IPS DF 4.7 (cell line): Measurements from ENCODE around the gene CUL9.

Experiments used
- DNase-seq: peaks from one replicate; pipeline ENCODE4 v3.0.0-alpha.2; 2013; ENCODE audit warnings: low spot score; ENCODE audit errors: extremely low read depth

Gene CUL9

DNA sequence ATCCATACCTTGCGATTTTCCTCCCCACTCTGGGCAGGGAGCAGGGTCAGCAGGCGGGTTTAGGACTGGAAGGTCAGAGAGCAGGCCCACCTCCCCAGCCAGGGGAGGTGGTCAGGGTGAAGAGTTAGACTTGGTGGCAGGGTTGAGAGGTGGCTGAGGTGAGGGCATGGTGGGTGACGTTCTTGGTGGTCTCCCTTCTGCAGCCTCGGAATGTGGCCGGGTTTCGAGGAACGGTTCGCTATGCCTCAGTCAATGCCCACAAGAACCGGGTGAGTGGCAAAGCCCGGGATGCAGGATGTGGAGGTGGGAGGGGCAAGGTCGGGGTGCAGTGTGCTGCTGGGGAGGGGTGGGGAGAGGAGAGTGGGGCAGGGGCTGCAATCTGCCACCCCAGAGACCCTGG lies 72.8 kb downstream of the CUL9 start:
- DNase-seq, result no peak

DNA sequence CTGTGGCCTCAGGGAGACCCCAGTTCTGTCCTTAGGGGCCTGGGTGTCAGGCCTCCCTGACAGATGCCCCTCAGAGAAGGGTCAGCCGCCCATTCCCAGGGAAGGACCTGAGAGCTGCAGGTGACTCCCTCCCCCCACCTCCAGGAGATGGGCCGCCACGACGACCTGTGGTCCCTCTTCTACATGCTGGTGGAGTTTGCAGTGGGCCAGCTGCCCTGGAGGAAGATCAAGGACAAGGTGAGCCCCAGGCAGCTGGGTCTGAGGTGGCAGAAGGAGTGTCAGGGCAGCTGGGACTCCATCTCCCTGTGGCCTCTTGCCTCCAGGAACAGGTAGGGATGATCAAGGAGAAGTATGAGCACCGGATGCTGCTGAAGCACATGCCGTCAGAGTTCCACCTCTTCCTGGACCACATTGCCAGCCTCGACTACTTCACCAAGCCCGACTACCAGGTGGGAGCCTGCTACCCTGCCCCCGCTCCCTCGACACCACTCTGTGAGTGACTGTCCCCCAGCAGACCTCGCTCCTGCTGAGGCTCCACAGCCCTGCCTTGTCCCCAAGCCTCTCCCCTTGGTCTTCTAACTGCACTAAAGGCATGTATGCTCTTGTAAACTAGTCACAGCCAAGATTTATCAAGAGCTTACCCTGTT lies 73.5 kb downstream of the CUL9 start:
- no peak for DNase-seq

DNA sequence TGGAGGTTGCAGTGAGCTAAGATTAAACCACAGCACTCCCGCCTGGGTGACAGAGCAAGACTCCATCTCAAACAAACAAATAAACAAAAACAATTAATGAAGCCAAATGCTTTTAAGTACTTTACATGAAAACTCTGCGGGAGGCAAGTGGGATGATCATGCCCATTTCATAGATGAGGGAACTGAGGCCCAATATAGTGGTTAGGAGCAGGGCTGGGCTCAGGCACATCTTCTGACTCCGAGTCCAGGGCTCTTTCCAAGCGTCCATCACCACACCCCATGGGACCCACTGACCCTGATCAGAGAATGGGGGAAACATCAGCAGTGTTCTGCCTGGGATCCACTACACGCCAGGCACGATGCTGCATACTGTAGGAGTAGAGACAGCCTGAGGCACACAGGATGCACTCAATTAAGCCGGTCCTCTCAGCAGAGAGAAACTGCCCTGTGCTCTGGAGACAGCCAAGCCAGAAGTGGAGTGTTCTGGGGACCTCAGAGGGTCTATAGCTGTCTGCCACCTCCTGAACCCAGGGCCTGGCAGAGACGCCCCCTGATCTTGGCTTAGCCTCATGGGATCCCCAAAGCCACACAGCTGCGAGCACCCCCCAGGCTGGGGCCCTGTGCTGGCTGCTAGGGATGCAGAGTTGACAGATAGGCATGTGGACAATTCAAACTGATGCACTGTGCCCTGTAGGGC lies 74.8 kb downstream of the CUL9 start:
- DNase-seq, result no peak

DNA sequence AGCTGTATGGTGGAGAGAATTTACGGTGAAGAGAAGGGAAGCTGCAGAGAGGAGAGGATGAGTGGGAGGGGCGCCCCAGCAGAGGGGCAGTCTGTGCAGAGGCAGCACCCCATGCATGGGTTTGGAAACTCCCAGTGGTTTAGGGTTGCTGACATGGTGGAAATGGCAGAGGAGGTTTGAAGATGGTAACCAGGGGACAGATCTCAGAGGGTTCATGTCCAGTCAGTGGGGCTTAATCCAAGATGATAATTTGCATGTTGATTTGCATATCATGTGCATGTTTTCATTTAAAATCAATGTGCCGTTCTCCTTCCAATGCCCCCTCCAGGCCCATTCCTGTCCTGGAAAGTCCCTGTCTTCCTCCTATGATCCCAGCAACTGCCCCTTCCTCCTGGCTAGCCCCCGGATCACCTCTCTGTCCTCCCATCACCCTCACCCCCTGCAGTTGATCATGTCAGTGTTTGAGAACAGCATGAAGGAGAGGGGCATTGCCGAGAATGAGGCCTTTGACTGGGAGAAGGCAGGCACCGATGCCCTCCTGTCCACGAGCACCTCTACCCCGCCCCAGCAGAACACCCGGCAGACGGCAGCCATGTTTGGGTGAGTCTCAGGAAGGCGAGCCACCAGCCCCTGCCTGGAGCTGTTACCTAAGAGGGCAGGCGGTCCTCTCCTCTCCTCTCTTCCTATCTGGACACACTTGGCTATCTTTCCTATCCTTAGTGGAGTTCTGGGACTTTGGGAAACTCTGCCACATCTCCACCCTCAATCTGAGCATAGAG lies 75.6 kb downstream of the CUL9 start:
- no peak for DNase-seq

DNA sequence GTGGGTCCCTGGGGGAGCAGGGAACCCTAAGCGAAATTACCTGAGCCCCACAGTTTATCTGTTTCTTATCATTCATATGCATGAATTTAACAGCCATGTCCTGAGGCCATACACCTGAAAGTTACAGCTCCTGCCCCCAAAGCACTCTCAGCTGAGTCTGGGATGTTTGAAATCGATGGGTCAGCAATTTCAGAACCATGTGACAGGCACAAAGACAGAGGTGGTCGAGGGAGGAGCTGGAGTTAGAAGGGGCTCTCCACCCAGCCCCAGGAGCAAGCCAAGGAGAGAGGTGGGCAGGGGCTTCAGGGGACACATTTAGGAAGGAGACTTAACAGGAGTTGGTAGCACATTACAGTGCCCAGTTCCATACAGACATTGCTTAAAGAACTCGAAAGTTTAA lies 76.2 kb downstream of the CUL9 start:
- no peak for DNase-seq

DNA sequence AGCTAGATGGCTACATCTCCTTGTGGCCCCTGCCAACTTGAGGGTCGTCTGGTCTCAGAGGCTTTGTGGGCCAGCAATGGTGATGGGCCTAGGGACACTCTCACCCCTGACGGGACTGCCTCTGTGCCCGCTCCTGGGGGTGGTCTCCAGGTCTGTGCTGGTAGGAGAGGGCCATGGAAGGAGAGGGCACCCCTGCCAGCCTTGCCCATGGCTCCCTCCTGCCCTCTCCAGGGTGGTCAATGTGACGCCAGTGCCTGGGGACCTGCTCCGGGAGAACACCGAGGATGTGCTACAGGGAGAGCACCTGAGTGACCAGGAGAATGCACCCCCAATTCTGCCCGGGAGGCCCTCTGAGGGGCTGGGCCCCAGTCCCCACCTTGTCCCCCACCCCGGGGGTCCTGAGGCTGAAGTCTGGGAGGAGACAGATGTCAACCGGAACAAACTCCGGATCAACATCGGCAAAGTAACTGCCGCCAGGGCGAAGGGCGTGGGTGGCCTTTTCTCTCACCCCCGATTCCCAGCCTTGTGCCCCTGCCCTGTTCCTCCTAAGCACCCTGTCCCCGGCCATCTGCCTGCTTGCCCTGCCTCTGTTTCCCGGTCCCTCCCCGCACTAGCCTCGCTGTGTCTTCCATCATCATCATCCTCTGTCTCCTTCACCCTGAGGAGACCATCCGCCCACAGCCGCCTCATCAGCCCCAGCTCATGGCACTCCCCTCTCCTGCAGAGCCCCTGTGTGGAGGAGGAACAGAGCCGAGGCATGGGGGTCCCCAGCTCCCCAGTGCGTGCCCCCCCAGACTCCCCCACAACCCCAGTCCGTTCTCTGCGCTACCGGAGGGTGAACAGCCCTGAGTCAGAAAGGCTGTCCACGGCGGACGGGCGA lies 77.1 kb downstream of the CUL9 start:
- DNase-seq, result no peak

DNA sequence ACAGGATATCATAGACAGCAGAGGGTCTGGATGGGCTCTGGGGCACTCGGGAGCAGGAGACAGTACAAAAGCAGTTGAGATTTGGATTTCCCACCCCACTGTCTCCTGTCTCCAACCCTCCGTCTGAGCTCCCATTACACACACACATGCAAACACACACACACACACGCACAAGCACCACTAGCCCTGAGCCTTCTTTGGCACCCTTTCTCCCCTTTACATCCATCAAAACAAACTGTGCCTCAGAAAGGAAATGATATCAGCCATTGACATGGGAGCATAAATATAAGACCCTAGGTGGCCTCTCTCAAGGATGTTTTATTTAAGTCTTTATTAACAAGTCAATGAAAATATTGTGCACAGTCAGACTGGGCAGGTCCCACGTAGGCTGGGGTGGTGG lies 78.8 kb downstream of the CUL9 start:
- no peak for DNase-seq

DNA sequence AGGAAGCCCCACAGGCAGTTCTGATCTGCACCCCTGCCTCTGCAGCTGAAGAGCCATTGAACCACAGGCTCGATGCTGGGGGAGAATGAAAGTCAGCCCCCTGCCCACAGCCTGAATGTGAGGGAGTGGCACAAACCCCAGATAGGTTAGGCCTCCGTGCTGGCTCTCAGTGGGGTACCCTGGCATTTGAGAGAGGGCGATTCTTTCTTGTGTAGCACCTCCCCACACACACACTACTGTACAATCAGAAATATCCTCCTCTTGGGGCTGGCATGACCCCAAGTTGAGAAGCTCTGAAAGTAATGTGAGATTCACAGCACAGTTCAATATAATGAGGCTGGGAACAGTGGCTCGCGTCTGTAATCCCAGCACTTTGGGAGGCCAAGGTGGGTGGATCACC lies 79.2 kb downstream of the CUL9 start:
- no peak for DNase-seq

DNA sequence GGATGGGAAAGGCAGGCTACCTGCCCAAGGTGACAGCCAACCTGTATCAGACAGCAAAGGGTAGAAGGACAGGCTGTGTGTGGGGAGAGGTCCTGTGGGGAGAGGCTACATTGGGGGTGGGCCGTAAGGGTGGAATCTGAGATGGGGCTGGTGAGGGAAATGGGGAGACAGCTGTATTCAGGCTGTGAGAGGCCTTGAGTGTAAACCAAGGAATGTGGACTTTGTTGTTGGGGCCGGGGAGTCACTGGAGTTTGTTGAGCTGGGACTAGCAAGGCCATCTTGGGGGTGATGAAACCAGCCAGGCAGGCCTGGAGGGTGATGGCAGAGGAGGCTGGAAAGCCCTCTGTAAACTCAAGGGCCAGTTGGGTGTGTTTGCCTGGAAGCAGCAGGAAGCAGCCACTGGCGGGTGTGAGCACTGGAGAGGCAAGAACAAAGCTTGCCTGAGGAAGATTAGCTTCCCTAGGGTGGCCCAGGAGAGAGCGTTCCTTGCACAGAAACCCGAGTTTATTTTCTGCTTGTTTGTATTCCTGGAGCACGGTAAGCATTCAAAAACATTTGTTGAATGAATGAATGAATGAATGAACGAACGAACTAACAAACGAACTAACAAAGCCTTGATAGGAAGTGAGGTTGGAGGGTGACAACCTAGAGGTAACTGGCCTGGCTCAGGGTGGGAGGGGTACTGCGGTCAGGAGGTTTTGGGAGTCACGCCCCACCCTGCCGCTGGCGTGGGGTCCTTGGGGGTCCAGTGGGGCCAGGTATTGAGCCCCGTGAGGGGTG lies 80.2 kb downstream of the CUL9 start:
- DNase-seq, result no peak

DNA sequence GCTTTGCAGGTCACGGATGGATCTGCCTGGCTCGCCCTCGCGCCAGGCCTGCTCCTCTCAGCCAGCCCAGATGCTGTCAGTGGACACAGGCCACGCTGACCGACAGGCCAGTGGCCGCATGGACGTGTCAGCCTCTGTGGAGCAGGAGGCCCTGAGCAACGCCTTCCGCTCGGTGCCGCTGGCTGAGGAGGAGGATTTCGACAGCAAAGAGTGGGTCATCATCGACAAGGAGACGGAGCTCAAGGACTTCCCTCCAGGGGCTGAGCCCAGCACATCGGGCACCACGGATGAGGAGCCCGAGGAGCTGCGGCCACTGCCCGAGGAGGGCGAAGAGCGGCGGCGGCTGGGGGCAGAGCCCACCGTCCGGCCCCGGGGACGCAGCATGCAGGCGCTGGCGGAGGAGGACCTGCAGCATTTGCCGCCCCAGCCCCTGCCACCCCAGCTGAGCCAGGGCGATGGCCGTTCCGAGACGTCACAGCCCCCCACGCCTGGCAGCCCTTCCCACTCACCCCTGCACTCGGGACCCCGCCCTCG lies 80.9 kb downstream of the CUL9 start:
- no peak for DNase-seq

DNA sequence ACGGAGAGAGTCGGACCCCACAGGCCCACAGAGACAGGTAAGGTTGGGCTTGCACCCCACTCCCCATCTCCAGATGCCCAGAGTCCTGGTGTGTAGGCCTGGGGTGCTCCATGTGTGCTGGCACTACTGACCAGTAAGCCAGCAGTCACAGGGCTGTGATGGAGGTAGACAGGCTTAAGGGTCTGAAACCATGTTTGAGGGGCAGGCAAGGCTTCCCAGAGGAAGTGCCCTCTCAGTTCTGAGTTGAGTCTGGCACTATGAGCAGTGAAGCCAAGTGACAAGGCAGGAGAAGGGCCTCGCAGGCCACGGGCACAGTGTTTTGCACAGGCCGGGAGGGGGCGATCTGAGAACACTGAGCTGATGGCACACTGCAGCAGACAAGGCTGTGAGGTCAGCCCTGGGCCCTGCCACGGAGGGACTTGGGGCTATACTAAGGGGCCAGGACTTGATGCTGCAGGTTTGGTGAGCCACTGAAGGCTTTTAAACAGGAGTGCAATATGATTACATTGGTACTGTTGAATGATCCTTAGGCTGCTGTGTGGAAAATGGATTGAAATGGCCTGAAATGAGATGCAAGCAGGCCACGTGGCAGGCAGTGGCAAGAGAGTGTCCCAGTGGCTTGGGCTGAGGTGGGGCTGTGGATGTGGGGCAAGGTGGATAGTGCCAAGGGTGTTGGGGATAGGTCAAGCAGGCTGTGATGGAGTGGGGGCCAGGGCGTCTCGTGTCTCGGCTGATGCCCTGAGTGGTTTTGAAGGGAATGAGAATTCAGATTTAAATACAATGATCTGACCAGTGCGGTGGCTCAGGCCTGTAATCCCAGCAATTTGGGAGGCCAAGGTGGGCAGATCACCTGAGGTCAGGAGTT lies 81.5 kb downstream of the CUL9 start:
- peak; percentile 58 for DNase-seq

DNA sequence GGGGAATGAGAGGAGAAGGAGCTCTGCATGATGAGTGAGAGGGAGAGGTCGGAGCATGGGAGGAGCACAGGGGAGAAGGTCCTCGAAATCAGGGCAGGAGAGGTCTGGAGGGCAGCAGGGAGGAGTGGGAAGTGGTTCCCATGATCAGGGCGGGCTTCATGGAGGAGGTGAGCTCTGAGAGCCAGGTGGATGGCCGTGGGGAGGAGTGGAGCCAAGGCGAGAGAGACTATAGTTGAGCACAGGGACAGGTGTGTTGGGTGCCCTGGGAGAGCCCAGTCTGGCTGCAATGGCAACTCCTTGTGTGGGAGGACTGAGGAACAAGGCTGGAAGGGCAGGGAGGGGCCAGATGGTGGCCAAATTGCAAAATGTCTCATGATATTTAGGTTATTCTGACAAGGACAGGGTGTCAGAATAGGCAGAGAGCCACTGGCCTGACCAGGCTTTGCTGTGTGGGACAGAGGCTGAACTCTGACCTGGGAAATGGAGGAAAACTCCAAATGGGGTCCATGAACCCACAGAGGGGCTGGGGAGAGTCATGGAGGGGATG lies 82.7 kb downstream of the CUL9 start:
- DNase-seq, result no peak

DNA sequence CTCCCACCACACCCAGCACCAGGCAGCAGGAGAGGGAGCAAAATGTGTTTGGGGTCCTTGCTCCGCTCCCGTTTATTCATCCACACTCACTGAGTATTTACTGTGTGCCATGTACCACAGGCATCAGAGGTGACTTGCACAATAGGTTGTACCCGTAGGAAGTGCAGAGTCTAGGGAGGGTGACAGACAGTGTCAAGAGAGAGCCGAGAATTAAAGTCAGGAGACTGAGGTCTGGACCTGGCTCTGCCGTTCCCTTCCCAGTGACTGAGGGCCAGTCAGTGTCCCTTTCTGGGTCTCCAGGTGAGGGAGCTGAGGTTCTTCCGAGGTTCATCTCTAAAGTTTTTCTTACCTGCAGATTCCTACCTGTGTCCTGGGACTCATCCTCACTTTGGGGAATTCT lies 83.6 kb downstream of the CUL9 start:
- no peak for DNase-seq

DNA sequence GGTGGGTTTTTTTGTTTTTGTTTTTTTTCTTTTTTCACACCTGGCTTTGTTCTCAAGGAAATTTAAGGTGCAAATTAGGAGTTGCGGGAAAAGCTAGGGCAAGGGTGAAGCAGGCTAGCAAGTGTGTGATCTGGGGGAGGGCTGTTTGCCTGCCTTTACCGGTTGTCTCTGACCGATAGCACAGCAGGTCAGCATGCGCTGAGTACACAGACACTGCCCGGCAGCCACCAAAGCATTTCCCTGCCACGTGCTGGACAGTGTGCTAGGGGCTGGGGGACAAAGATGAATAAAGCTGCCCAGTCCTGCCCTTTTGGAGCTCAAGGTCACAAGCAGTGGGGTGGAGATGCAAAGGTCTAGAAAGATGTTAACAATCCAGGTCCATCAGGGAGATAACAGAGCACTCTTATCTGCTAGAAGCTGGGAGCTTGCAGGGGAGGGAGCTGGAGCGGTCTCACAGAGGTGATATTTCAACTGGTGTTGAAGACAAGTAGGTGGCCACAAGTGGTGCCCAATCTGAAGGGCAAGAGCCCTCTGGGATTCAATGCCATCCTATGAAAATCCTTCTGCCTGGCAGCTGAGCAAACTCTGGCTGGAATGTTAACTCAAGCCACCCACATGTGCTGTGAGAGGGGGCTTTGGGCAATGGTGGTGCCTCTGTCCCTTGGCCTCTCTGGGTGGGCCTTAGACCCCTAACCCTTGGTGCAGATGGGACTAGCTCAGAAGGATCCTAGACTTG lies 85.8 kb downstream of the CUL9 start:
- no peak for DNase-seq

DNA sequence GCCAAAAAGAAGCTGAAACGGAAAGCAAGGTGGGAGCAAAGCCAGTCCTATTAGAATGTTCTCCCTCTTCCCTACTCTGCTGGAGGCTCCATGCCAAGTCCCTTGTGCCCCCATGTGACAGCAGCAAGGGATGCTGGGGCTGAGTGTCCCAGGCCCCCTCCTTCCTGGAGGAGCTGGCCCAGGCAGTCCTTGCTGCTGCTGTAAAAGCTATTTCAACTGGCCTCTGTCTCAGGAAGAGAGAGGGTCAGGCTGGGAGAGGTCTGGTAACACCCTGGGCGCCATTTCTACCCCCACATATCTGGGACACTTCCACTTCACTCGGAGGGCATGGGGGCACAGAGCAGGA lies 86.3 kb downstream of the CUL9 start:
- DNase-seq, result no peak

DNA sequence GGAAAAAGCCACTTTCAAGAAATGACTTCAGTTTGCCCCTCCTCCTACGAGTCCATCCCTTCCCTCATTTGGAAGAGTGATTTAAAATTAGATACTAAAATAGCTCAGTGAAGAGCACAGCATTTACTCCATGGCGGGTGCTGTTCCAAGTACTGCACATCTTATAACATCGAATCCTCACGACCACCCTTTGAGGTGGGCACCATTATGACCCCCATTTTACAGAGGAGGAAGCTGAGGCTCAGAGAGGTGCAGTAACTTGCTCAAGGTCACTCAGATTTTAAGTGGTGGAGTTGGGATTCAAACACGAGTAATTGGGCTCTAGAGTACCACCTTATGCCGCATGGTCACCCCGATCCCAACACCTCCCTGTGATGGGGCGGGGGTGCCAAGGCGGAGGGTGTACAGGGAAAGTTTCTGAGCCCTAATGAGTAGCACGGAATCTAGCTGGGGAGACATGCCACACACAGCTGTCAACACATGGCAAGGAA lies 86.8 kb downstream of the CUL9 start:
- no peak for DNase-seq

DNA sequence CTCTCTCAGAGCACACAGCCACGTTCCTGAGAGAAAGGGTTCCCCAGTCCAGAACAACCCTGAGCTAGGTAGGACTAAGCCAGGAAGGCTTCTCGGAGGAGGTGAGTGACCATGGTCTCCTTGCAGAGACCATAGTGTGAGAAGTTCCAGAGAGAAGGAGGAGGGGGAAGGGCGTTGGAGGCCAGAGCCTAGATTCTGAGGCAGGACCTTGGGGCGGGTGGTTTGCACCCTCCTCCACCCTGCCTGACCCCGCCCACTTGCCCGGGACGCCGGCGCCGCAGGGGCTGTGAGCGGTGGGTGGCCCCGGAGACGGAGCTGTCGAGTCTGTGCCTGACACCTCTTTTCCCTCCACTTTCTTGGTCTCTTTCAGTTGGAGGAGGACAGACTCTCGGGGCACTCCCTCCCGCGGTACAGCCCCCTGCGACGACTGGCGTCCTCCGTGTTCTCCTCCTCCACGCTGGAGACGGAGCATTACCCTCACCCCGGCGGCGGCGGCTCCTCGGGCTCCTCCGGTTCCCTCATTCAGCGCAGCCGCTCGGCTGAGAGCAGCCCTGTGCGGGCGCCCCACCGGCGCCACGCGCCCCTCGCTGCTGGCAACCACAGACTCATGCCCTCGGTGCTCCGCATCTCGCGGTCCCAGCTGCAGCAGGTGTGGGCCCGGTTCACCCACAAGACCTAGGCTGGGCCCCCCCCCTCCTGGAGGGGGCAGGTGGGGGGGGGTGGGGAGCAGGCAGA lies 87.4 kb downstream of the CUL9 start:
- DNase-seq, result no peak
